Measurements from ENCODE around the gene PPP1R12B.
"Not testable (repeated sequence)": the region's sequence is repeated elsewhere in the genome, so short reads cannot be mapped to it uniquely, and the experiment has no call there.

GRCh38 chr1:202352583-202353197 lies 4.2 kb downstream of the PPP1R12B start:
- TF ChIP-seq CTCF, POLR2A (IDR thresholded peaks at IDR 0.05): not testable (repeated sequence)

All from body of pancreas (tissue), 4 donors.